IMR-90 (cell line): ENCODE data around the gene LAMA3. TPM values are rescaled to one million over a fixed set of nuclear protein-coding genes. Genes with fewer than 3 reads are reported as not detected.

ENCODE experiments used
- ATAC-seq: fragments of 200-7000 bp; cut with Tn5 transposase; 2 replicates; pipeline ENCODE4 v1.9.1; 2020; ENCODE audit warnings: low read depth, mild to moderate bottlenecking, moderate library complexity
- BruUV-seq: library from RNA; stranded (reverse); fragments of 400-500 nt; replicated peaks from 2 replicates; lab custom pipeline; 2021; lab: Mats Ljungman, UMichigan
- CTCF ChIA-PET: fragments of 300-600 bp; formaldehyde crosslinking; extraction: SDS; loops from one replicate; lab custom pipeline; 2021; ENCODE audit warnings: antibody characterized with exemption; lab: Yijun Ruan, JAX
- POLR2A ChIA-PET: fragments of 300-600 bp; sonication (Branson Sonifier 250); formaldehyde crosslinking; loops from one replicate; lab custom pipeline; 2022; ENCODE audit warnings: antibody characterized with exemption; ENCODE audit not compliant: unreplicated experiment; lab: Charles Lee
- DNase-seq: peaks from one replicate; pipeline ENCODE4 v3.0.0; 2013
- H2AFZ ChIP-seq: replicated peaks from 2 replicates; pipeline ENCODE3; 2013; ENCODE audit warnings: low read length, mild to moderate bottlenecking; ENCODE audit not compliant: poor library complexity
- H2AK5ac ChIP-seq: 2 replicates; pipeline ENCODE4 v1.6.1; 2013; ENCODE audit warnings: low read depth, low read length, inconsistent platforms
- H2AK9ac ChIP-seq: replicated peaks from 2 replicates; pipeline ENCODE3; 2013; ENCODE audit warnings: mild to moderate bottlenecking, low read depth, low read length, moderate library complexity; ENCODE audit not compliant: poor library complexity
- H2BK120ac ChIP-seq: 2 replicates; pipeline ENCODE4 v1.6.1; 2013; ENCODE audit warnings: low read depth, low read length, inconsistent platforms
- H2BK15ac ChIP-seq: 3 replicates; pipeline ENCODE4 v1.6.1; 2013; ENCODE audit warnings: low read depth, low read length, inconsistent platforms
- H2BK20ac ChIP-seq: 2 replicates; pipeline ENCODE4 v1.6.1; 2013; ENCODE audit warnings: low read depth, mild to moderate bottlenecking, inconsistent platforms, low read length, moderate library complexity
- H2BK5ac ChIP-seq: 2 replicates; pipeline ENCODE4 v1.6.1; 2013; ENCODE audit warnings: mild to moderate bottlenecking, low read depth, low read length, inconsistent platforms; ENCODE audit not compliant: poor library complexity, severe bottlenecking
- H3K14ac ChIP-seq: replicated peaks from 2 replicates; pipeline ENCODE4 v1.6.1; 2013; ENCODE audit warnings: low read depth, low read length, inconsistent platforms
- H3K18ac ChIP-seq: 2 replicates; pipeline ENCODE4 v1.6.1; 2013; ENCODE audit warnings: low read depth, low read length, control low read depth
- H3K23ac ChIP-seq: 2 replicates; pipeline ENCODE4 v1.6.1; 2013; ENCODE audit warnings: low read depth, low read length, inconsistent platforms
- H3K27ac ChIP-seq: 2 replicates; pipeline ENCODE4 v1.5.1; 2013; ENCODE audit warnings: mild to moderate bottlenecking, control low read depth, low read length; ENCODE audit not compliant: insufficient read depth
- H3K27me3 ChIP-seq: 2 replicates; pipeline ENCODE4 v1.6.1; 2013; ENCODE audit warnings: low read length; ENCODE audit not compliant: control insufficient read depth, insufficient read depth
- H3K36me3 ChIP-seq: 2 replicates; pipeline ENCODE4 v1.6.1; 2013; ENCODE audit warnings: low read length, mixed read lengths; ENCODE audit not compliant: control insufficient read depth, insufficient read depth
- H3K4ac ChIP-seq: 2 replicates; pipeline ENCODE4 v1.6.1; 2013; ENCODE audit warnings: low read depth, low read length, inconsistent platforms
- H3K4me1 ChIP-seq: 2 replicates; pipeline ENCODE4 v1.6.1; 2013; ENCODE audit warnings: low read length, mixed read lengths; ENCODE audit not compliant: control insufficient read depth, insufficient read depth
- H3K4me2 ChIP-seq: 2 replicates; pipeline ENCODE4 v1.6.1; 2013; ENCODE audit warnings: low read depth, mild to moderate bottlenecking, control low read depth, low read length, moderate library complexity
- H3K4me3 ChIP-seq: 2 replicates; pipeline ENCODE4 v1.5.1; 2013; ENCODE audit warnings: low read depth, mild to moderate bottlenecking, control low read depth, low read length, moderate library complexity; ENCODE audit not compliant: insufficient read depth
- H3K56ac ChIP-seq: 2 replicates; pipeline ENCODE4 v1.6.1; 2013; ENCODE audit warnings: low read length, inconsistent platforms; ENCODE audit not compliant: insufficient read depth; ENCODE audit errors: extremely low read depth
- H3K79me1 ChIP-seq, 2 experiments: 2 replicates each; pipeline ENCODE4 v1.6.1; 2013; ENCODE audit warnings: low read length in 2 of 2, inconsistent platforms in 1 of 2, low read depth in 1 of 2
- H3K9ac ChIP-seq: 2 replicates; pipeline ENCODE4 v1.6.1; 2013; ENCODE audit warnings: low read depth, low read length, control low read depth
- H3K9me1 ChIP-seq: 2 replicates; pipeline ENCODE4 v1.6.1; 2013; ENCODE audit warnings: low read length, inconsistent platforms; ENCODE audit not compliant: insufficient read depth
- H3K9me3 ChIP-seq: 2 replicates; pipeline ENCODE4 v1.6.1; 2013; ENCODE audit warnings: low read length; ENCODE audit not compliant: control insufficient read depth, insufficient read depth
- H4K20me1 ChIP-seq: 2 replicates; pipeline ENCODE4 v1.6.1; 2013; ENCODE audit warnings: low read length, inconsistent platforms; ENCODE audit not compliant: insufficient read depth
- H4K5ac ChIP-seq: 2 replicates; pipeline ENCODE4 v1.6.1; 2013; ENCODE audit warnings: mild to moderate bottlenecking, low read depth, low read length, control low read depth
- H4K8ac ChIP-seq, 2 experiments: 2 replicates each; pipeline ENCODE4 v1.6.1; 2013; ENCODE audit warnings: low read depth in 2 of 2, low read length in 2 of 2, control low read depth in 1 of 2, inconsistent platforms in 1 of 2
- H4K91ac ChIP-seq: 2 replicates; pipeline ENCODE4 v1.6.1; 2013; ENCODE audit warnings: low read depth, low read length, inconsistent platforms; ENCODE audit not compliant: insufficient read depth
- BHLHE40 ChIP-seq: fragments of 150-350 bp; IDR thresholded peaks from 2 replicates; pipeline ENCODE4 v1.6.1; 2016; ENCODE audit warnings: mild to moderate bottlenecking, low read depth, low read length
- CHD1 ChIP-seq: IDR thresholded peaks from 2 replicates; pipeline ENCODE4 v1.6.1; 2012; ENCODE audit warnings: low read depth, low read length, improper control_type of control experiment
- CTCF ChIP-seq: conservative IDR thresholded peaks from 2 replicates; pipeline ENCODE4 v1.5.1; 2012; ENCODE audit warnings: mild to moderate bottlenecking, low read depth, low read length, improper control_type of control experiment
- ELK1 ChIP-seq: fragments of 150-350 bp; IDR thresholded peaks from 2 replicates; pipeline ENCODE4 v1.6.1; 2016; ENCODE audit warnings: low read depth, mild to moderate bottlenecking, low read length, moderate library complexity, borderline replicate concordance
- MAFK ChIP-seq: IDR thresholded peaks from 2 replicates; pipeline ENCODE4 v1.6.1; 2012; ENCODE audit warnings: low read depth, low read length, improper control_type of control experiment
- MAZ ChIP-seq: IDR thresholded peaks from 2 replicates; pipeline ENCODE4 v1.6.1; 2012; ENCODE audit warnings: low read depth, mild to moderate bottlenecking, low read length, improper control_type of control experiment, moderate library complexity, borderline replicate concordance
- MXI1 ChIP-seq: IDR thresholded peaks from 2 replicates; pipeline ENCODE4 v1.6.1; 2012; ENCODE audit warnings: low read depth, mild to moderate bottlenecking, low read length, moderate library complexity, borderline replicate concordance
- NFE2L2 ChIP-seq: fragments of 150-350 bp; IDR thresholded peaks from 2 replicates; pipeline ENCODE4 v1.6.1; 2016; ENCODE audit warnings: low read depth, mild to moderate bottlenecking, low read length
- POLR2A ChIP-seq: IDR thresholded peaks from 2 replicates; pipeline ENCODE4 v1.6.1; 2012; ENCODE audit warnings: mild to moderate bottlenecking, low read depth, low read length
- RAD21 ChIP-seq: IDR thresholded peaks from 2 replicates; pipeline ENCODE4 v1.6.1; 2012; ENCODE audit warnings: low read length, improper control_type of control experiment
- RCOR1 ChIP-seq: IDR thresholded peaks from 2 replicates; pipeline ENCODE4 v1.6.1; 2012; ENCODE audit warnings: mild to moderate bottlenecking, low read length, improper control_type of control experiment; ENCODE audit not compliant: insufficient replicate concordance
- RFX5 ChIP-seq: IDR thresholded peaks from 2 replicates; pipeline ENCODE4 v1.8.0; 2012; ENCODE audit warnings: low read depth, mild to moderate bottlenecking, low read length, moderate library complexity
- SMC3 ChIP-seq: fragments of 150-350 bp; IDR thresholded peaks from 2 replicates; pipeline ENCODE4 v1.6.1; 2016; ENCODE audit warnings: low read depth, mild to moderate bottlenecking, antibody characterized with exemption, low read length, moderate library complexity
- USF2 ChIP-seq: fragments of 150-350 bp; IDR thresholded peaks from 2 replicates; pipeline ENCODE4 v1.6.1; 2017; ENCODE audit warnings: mild to moderate bottlenecking, antibody characterized with exemption, low read length, low read depth
- WGBS, 2 experiments: methylation state at CpG; one replicate each; pipeline versions ENCODE4 v1.1.5 to v1.1.7; 2013; ENCODE audit warnings: missing lambda C conversion rate in 2 of 2; ENCODE audit not compliant: insufficient read length in 1 of 2; ENCODE audit errors: extremely low coverage in 2 of 2; 5-methylcytosine and 5-hydroxymethylcytosine counted together
- dilution Hi-C: fragments of 300-500 bp; cut with HindIII; formaldehyde crosslinking; loops from one replicate; pipeline ENCODE4 v1.14.3; 2018; ENCODE audit warnings: low sequenced_read_pairs; ENCODE audit not compliant: unreplicated experiment
- in situ Hi-C: fragments of 300-500 bp; cut with MboI; formaldehyde crosslinking; loops from 3 replicates; pipeline ENCODE4 v1.14.3; 2019; ENCODE audit warnings: low sequenced_read_pairs, inconsistent platforms, mixed read lengths
- intact Hi-C: fragments of 100-400 bp; cut with micrococcal nuclease; formaldehyde crosslinking; loops from 2 replicates; pipeline ENCODE4 v1.10.0; 2022
- polyA plus RNA-seq, 3 experiments: library from polyadenylated mRNA; depleted of rRNA; stranded (reverse); fragments of >200 nt; gene quantifications; 2 replicates each; pipeline ENCODE4 v1.2.3, GENCODE V29; 2012; ENCODE audit warnings: low replicate concordance in 1 of 3
- total RNA-seq: library from RNA; depleted of rRNA; stranded (reverse); fragments of >200 nt; gene quantifications from 2 replicates; pipeline ENCODE4 v1.2.3, GENCODE V29; 2012

The LAMA3 gene
- total and polyA plus RNA-seq, 2 of the 4 experiments (the other 2 are of a cell fraction), result 0.18 to 0.19 TPM

DNA sequence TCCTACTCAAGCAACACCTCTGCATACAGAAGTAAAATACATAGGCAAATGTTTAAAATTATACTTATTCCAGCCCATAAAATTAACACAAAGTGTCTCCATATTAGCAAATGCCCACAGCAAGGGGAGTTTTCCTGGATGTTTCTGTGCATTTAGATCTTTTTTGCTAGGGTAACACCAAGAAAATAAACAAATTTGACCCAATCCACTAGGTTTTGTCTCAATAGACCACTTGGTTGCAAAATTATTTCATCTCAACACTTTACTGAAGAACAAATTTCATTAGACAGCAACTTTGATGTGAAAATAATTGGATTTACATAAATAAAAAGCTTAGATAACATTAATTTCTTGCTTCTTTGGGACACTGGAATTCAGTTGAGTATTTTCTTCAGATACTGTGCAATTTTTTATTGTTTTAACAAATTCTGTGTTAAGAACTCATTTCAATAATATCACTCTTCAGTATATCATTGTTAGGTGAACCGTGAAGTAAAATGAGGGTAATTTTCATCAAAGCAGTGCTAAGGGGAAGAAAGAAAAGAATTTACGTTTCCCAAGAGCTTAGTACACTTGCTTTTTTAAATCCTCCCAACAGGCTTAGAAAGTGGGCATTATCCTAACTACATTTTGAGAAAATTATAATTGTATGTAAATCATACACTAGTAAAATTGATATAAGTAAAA, 191.8 kb downstream of the LAMA3 start:
- Histone ChIP-seq H4K20me1 (no peaks in the 10 kb centered on the region), H4K91ac (no peak overlapping the region), H3K4ac (no peak overlapping the region), H3K56ac (no peak overlapping the region), H3K27me3 (peaks cover 6% of the 10 kb centered on the region), H3K27ac (no peak overlapping the region), H2AK9ac (no peak overlapping the region), H3K18ac (no peak overlapping the region), H2AK5ac (no peak overlapping the region), H3K9ac (no peak overlapping the region), H3K23ac (no peak overlapping the region), H2BK5ac (no peak overlapping the region), H3K4me1 (peaks cover 3% of the 10 kb centered on the region; the same call in 1 of the 2 replicates), H2BK20ac (no peak overlapping the region), H4K8ac (no peak overlapping the region), H3K14ac (no peak overlapping the region), H3K4me2 (no peak overlapping the region), H4K5ac (no peak overlapping the region), H2BK120ac (no peak overlapping the region), H2BK15ac (no peak overlapping the region), H3K36me3 (no peaks in the 10 kb centered on the region), H2AFZ (no peak overlapping the region), H3K4me3 (no peak overlapping the region), H3K79me1 (no peaks in the 10 kb centered on the region), H3K9me3 (no peaks in the 10 kb centered on the region), H3K9me1 (no peaks in the 10 kb centered on the region; the same call in 1 of the 2 replicates)
- no peak for TF ChIP-seq BHLHE40
- TF ChIP-seq CHD1, result no peak
- no peak for TF ChIP-seq MXI1
- no peak for TF ChIP-seq MAZ
- TF ChIP-seq ELK1, result no peak
- TF ChIP-seq MAFK, result no peak
- no peak for TF ChIP-seq CTCF
- no peak for TF ChIP-seq RCOR1
- no peak for TF ChIP-seq RAD21
- no peak for TF ChIP-seq RFX5
- no peak for TF ChIP-seq POLR2A
- TF ChIP-seq NFE2L2, result no peak
- TF ChIP-seq USF2, result no peak
- no peak for TF ChIP-seq SMC3
- no CpG with 5 or more reads among the region's 2 CpGs for WGBS, 2 experiments
- intact Hi-C loops, result no loop called here
- no TSS peak for BruUV-seq
- dilution Hi-C loops, result no loop called here
- in situ Hi-C loops, result no loop called here
- ChIA-PET CTCF (no interaction called here), POLR2A (no interaction called here)
- no peak for DNase-seq
- ATAC-seq, result no peak
